Glutamatergic neuron (in vitro differentiated cells): ENCODE data around the gene AFF3. TPM values are rescaled to one million over a fixed set of nuclear protein-coding genes. Genes with fewer than 3 reads are reported as not detected.

ENCODE experiments used
- DNase-seq: peaks from one replicate; pipeline ENCODE4 v3.0.0; 2022
- H3K27ac Mint-ChIP-seq: one replicate; pipeline ENCODE4 v1.8.0; 2020; ENCODE audit warnings: mild to moderate bottlenecking, mixed read lengths, inconsistent platforms; ENCODE audit not compliant: unreplicated experiment
- H3K27me3 Mint-ChIP-seq: one replicate; pipeline ENCODE4 v1.8.0; 2020; ENCODE audit warnings: mild to moderate bottlenecking, moderate library complexity, mixed read lengths, inconsistent platforms; ENCODE audit not compliant: unreplicated experiment
- H3K36me3 Mint-ChIP-seq: one replicate; pipeline ENCODE4 v1.8.0; 2020; ENCODE audit warnings: mild to moderate bottlenecking, mixed read lengths, inconsistent platforms; ENCODE audit not compliant: unreplicated experiment
- H3K4me1 Mint-ChIP-seq: one replicate; pipeline ENCODE4 v1.8.0; 2020; ENCODE audit warnings: mild to moderate bottlenecking, low read depth, mixed read lengths, inconsistent platforms; ENCODE audit not compliant: unreplicated experiment
- H3K4me3 Mint-ChIP-seq: one replicate; pipeline ENCODE4 v1.8.0; 2020; ENCODE audit warnings: mild to moderate bottlenecking, mixed read lengths, inconsistent platforms; ENCODE audit not compliant: unreplicated experiment
- H3K9me3 Mint-ChIP-seq: one replicate; pipeline ENCODE4 v1.8.0; 2020; ENCODE audit warnings: mild to moderate bottlenecking, moderate library complexity, mixed read lengths, inconsistent platforms; ENCODE audit not compliant: unreplicated experiment
- total RNA-seq: library from RNA; stranded (reverse); fragmentation: NEBNext Ultra II Directional; extraction: Animal tissue kit (Norgen Biotek cat#: 25700); gene quantifications from one replicate; pipeline ENCODE4 v1.2.1, GENCODE V29; 2021; ENCODE audit not compliant: unreplicated experiment
- TF ChIP-seq, protein P1 (sequence below): fragments of 200-600 bp; sonication (generic); IDR thresholded peaks from one replicate; pipeline ENCODE4 v1.5.0; 2021; ENCODE audit not compliant: partially characterized antibody, unreplicated experiment

Gene AFF3
- total RNA-seq, 1 donor from 2014 or later, result 125 TPM

GRCh38 chr2:99911736-99912135, 230.7 kb downstream of the AFF3 start:
- no peak overlapping the region for H3K4me3 Mint-ChIP-seq
- no peak for DNase-seq
- no peaks in the 10 kb centered on the region for H3K27me3 Mint-ChIP-seq
- TF ChIP-seq, protein P1, sequence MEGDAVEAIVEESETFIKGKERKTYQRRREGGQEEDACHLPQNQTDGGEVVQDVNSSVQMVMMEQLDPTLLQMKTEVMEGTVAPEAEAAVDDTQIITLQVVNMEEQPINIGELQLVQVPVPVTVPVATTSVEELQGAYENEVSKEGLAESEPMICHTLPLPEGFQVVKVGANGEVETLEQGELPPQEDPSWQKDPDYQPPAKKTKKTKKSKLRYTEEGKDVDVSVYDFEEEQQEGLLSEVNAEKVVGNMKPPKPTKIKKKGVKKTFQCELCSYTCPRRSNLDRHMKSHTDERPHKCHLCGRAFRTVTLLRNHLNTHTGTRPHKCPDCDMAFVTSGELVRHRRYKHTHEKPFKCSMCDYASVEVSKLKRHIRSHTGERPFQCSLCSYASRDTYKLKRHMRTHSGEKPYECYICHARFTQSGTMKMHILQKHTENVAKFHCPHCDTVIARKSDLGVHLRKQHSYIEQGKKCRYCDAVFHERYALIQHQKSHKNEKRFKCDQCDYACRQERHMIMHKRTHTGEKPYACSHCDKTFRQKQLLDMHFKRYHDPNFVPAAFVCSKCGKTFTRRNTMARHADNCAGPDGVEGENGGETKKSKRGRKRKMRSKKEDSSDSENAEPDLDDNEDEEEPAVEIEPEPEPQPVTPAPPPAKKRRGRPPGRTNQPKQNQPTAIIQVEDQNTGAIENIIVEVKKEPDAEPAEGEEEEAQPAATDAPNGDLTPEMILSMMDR, result no peak
- no peak overlapping the region for H3K27ac Mint-ChIP-seq
- H3K36me3 Mint-ChIP-seq, result no peaks in the 10 kb centered on the region
- no peaks in the 10 kb centered on the region for H3K4me1 Mint-ChIP-seq
- peaks cover 2% of the 10 kb centered on the region for H3K9me3 Mint-ChIP-seq

GRCh38 chr2:99910902-99911301, 231.5 kb downstream of the AFF3 start:
- Mint-ChIP-seq H3K4me3 (no peak overlapping the region), H3K36me3 (no peaks in the 10 kb centered on the region), H3K9me3 (peaks cover 3% of the 10 kb centered on the region), H3K27me3 (no peaks in the 10 kb centered on the region), H3K27ac (no peak overlapping the region), H3K4me1 (no peaks in the 10 kb centered on the region)
- TF ChIP-seq, protein P1, result no peak
- no peak for DNase-seq

DNA sequence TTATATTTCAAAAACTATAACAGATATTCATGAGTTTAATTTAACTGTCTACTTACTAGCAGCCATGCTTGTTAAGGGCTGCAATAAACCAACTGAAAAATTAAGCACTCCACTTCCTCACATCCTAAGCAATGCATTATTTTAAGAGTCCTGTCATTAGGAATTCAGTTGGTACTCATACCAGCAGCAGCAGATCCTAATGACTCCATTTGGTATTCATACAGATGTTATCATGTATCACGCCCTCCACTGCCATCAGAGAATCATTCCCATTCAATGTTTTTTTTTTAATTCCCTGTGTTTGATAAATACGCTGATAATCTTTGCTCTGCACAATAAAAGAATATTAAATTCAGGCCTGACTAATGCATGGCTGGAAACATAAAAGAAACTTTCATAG, 236.8 kb downstream of the AFF3 start:
- no peak for DNase-seq
- TF ChIP-seq, protein P1, result no peak
- Mint-ChIP-seq H3K27ac (no peak overlapping the region), H3K4me1 (peaks cover 23% of the 10 kb centered on the region), H3K36me3 (no peaks in the 10 kb centered on the region), H3K27me3 (peaks cover 1% of the 10 kb centered on the region), H3K4me3 (no peak overlapping the region), H3K9me3 (peaks cover 8% of the 10 kb centered on the region)

- TF ChIP-seq, protein P1, result no peak
- peaks cover 1% of the 10 kb centered on the region for H3K27me3 Mint-ChIP-seq
- no peak overlapping the region for H3K27ac Mint-ChIP-seq
- no peak overlapping the region for H3K4me3 Mint-ChIP-seq
- DNase-seq, result no peak
- no peaks in the 10 kb centered on the region for H3K36me3 Mint-ChIP-seq
- H3K9me3 Mint-ChIP-seq, result peaks cover 8% of the 10 kb centered on the region
- H3K4me1 Mint-ChIP-seq, result peaks cover 28% of the 10 kb centered on the region
Measured at GRCh38 chr2:99905025-99905424, 237.4 kb downstream of the AFF3 start.

DNA sequence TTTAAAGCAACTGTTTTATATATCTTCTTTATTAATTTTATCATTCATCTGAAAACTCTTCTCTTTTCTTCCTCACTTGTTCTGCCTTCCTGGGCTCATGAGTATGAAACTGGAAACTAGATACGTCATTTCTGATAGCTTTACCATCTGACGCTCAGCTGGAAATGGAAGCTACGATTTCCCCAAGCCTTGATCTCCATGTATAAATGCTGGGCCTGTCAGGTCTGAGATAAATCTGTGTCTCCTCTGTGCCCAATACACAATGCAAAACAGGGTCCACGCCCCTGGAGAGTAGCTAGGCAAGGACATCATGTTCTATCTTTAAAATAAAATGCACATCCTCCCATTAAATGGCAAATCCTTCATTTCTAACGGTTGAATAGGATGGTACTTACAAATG, 238.4 kb downstream of the AFF3 start:
- Mint-ChIP-seq H3K27ac (no peak overlapping the region), H3K27me3 (peaks cover 1% of the 10 kb centered on the region), H3K36me3 (no peaks in the 10 kb centered on the region), H3K4me1 (peaks cover 33% of the 10 kb centered on the region), H3K4me3 (no peak overlapping the region), H3K9me3 (peaks cover 10% of the 10 kb centered on the region)
- no peak for DNase-seq
- TF ChIP-seq, protein P1, result no peak
